ENCODE results near the gene TXNRD3. TPM values are rescaled to one million over a fixed set of nuclear protein-coding genes. Genes with fewer than 3 reads are reported as not detected.
"Not testable (repeated sequence)": the region's sequence is repeated elsewhere in the genome, so short reads cannot be mapped to it uniquely, and the experiment has no call there.

Gene TXNRD3
- total RNA-seq, 1 donor from 2014 or later, result 4.1 TPM

- no peaks in the 10 kb centered on the region for H3K27me3 ChIP-seq (ENCODE audit: low read depth)
- H3K4me1 ChIP-seq, result peaks cover 12% of the 10 kb centered on the region
- intact Hi-C loops (cut with micrococcal nuclease), result no loop called here
- DNase-seq, result no peak
- H3K36me3 ChIP-seq, result peaks cover 47% of the 10 kb centered on the region
- H3K27ac ChIP-seq (replicated peaks), result no peak overlapping the region
- no peak overlapping the region for H3K4me3 ChIP-seq
- TF ChIP-seq, protein P1, sequence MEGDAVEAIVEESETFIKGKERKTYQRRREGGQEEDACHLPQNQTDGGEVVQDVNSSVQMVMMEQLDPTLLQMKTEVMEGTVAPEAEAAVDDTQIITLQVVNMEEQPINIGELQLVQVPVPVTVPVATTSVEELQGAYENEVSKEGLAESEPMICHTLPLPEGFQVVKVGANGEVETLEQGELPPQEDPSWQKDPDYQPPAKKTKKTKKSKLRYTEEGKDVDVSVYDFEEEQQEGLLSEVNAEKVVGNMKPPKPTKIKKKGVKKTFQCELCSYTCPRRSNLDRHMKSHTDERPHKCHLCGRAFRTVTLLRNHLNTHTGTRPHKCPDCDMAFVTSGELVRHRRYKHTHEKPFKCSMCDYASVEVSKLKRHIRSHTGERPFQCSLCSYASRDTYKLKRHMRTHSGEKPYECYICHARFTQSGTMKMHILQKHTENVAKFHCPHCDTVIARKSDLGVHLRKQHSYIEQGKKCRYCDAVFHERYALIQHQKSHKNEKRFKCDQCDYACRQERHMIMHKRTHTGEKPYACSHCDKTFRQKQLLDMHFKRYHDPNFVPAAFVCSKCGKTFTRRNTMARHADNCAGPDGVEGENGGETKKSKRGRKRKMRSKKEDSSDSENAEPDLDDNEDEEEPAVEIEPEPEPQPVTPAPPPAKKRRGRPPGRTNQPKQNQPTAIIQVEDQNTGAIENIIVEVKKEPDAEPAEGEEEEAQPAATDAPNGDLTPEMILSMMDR (IDR thresholded peaks at IDR 0.05; ENCODE audit: borderline replicate concordance), result no peak
- H3K9me3 ChIP-seq (replicated peaks), result no peaks in the 10 kb centered on the region
Observed at GRCh38 chr3:126606001-126606400, 48.9 kb downstream of the TXNRD3 start.

DNA sequence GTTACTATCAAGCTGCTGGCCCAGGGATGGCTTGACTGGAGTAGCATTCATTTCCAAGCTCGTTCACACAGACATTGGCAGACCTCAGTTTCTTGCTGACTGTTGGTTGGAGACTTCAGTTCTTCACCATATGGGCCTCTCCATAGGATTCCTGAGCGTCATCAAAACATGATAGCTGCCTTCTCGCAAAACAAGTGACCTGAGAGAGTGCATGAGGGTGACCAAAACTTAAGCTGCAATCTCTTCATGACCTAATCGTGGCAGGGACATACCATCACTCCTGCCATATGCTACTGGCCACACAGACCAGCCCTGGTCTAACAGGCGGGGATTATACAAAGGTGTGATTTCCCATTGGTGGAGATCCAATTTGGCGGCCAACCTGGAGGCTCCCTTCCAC lies 50.2 kb downstream of the TXNRD3 start:
- H3K4me1 ChIP-seq, result peaks cover 12% of the 10 kb centered on the region
- H3K27ac ChIP-seq (replicated peaks), result no peak overlapping the region
- H3K36me3 ChIP-seq, result peaks cover 35% of the 10 kb centered on the region
- TF ChIP-seq, protein P1 (IDR thresholded peaks at IDR 0.05; ENCODE audit: borderline replicate concordance), result no peak
- intact Hi-C loops (cut with micrococcal nuclease), result no loop called here
- no peaks in the 10 kb centered on the region for H3K9me3 ChIP-seq (replicated peaks)
- H3K4me3 ChIP-seq, result no peak overlapping the region
- H3K27me3 ChIP-seq (ENCODE audit: low read depth), result no peaks in the 10 kb centered on the region
- DNase-seq, result no peak

DNA sequence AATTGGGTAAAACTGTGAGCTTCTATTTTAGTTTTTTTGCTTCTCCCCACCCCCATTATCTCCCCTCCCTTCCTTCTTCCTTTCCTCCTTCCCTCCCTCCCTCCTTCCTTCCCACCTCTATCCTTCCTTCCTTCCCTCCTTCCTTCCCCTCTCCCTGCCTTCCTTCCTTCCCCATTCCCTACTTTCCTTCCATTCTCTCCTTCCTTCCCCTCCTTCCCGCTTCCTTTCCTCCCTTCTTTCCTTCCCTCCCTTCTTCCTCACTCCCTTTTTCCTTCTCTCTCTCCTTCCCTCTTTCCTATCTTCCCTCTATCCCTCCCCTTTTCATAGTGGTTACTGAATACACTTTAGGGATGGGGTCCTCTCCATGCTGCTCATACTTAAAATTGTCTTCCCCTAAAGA lies 55.8 kb downstream of the TXNRD3 start:
- TF ChIP-seq, protein P1 (IDR thresholded peaks at IDR 0.05; ENCODE audit: borderline replicate concordance), result no peak
- intact Hi-C loops (cut with micrococcal nuclease), result no loop called here
- no peak for DNase-seq
- H3K27me3 ChIP-seq (ENCODE audit: low read depth), result no peaks in the 10 kb centered on the region
- H3K4me3 ChIP-seq, result no peak overlapping the region
- no peaks in the 10 kb centered on the region for H3K9me3 ChIP-seq (replicated peaks)
- no peaks in the 10 kb centered on the region for H3K4me1 ChIP-seq
- H3K27ac ChIP-seq (replicated peaks), result no peak overlapping the region
- H3K36me3 ChIP-seq, result no peaks in the 10 kb centered on the region

- H3K27ac ChIP-seq (replicated peaks); intact Hi-C loops (cut with micrococcal nuclease); H3K36me3 ChIP-seq; H3K4me1 ChIP-seq; H3K9me3 ChIP-seq (replicated peaks); H3K27me3 ChIP-seq (ENCODE audit: low read depth); H3K4me3 ChIP-seq; DNase-seq: not testable (repeated sequence)
Observed at GRCh38 chr3:126595479-126595878, 59.4 kb downstream of the TXNRD3 start.

DNA sequence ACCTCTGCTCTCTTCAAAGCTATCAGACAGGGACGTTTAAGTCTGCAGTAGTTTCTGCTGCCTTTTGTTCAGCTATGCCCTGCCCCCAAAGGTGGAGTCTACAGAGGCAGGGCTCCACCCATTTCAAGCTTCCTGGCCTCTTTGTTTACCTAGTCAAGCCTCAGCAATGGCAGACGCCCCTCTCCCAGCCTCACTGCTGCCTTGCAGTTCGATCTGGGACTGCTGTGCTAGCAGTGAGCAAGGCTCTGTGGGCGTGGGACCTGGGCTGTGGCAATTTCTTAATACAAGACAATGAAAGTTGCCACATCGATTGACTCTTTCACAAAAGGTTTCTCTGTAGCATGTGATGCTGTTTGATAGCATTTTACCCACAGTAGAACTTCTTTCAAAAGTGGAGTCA lies 63.4 kb downstream of the TXNRD3 start:
- H3K9me3 ChIP-seq (replicated peaks), result peaks cover 22% of the 10 kb centered on the region
- H3K4me1 ChIP-seq; H3K4me3 ChIP-seq; H3K27me3 ChIP-seq (ENCODE audit: low read depth); DNase-seq; H3K27ac ChIP-seq (replicated peaks); intact Hi-C loops (cut with micrococcal nuclease); H3K36me3 ChIP-seq: not testable (repeated sequence)

DNA sequence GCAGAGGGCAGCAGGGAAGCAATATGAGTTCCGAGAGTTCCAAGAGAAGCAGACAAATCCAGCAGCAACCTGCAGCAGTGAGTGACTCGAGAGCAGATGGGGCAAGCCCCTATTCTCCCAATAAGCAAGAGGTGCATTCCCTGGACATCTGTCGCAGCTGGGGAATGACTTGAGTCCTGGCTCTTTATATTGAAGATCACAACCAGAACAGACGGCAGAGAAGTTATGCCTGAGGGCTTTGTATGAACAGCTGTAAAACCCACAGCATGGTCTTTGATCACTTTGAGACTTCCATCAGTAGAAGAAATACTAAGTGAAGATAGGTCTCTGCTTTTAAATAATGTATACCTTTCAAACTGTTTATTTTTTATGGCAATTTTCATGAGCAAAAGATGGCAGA lies 72.6 kb downstream of the TXNRD3 start:
- TF ChIP-seq, protein P1 (IDR thresholded peaks at IDR 0.05; ENCODE audit: borderline replicate concordance), result no peak
- H3K4me1 ChIP-seq, result no peaks in the 10 kb centered on the region
- intact Hi-C loops (cut with micrococcal nuclease), result no loop called here

GRCh38 chr3:126581569-126581968 lies 73.4 kb downstream of the TXNRD3 start:
- intact Hi-C loops (cut with micrococcal nuclease), result no loop called here
- TF ChIP-seq, protein P1 (IDR thresholded peaks at IDR 0.05; ENCODE audit: borderline replicate concordance), result no peak
- H3K4me1 ChIP-seq, result no peaks in the 10 kb centered on the region
- no peaks in the 10 kb centered on the region for H3K36me3 ChIP-seq
- H3K27me3 ChIP-seq (ENCODE audit: low read depth), result no peaks in the 10 kb centered on the region
- no peak overlapping the region for H3K27ac ChIP-seq (replicated peaks)
- no peak overlapping the region for H3K4me3 ChIP-seq
- no peak for DNase-seq
- peaks cover 14% of the 10 kb centered on the region for H3K9me3 ChIP-seq (replicated peaks)

More for the DNA sequence above, 72.6 kb downstream of the TXNRD3 start:
- no peak overlapping the region for H3K27ac ChIP-seq (replicated peaks)
- H3K4me3 ChIP-seq, result no peak overlapping the region
- no peaks in the 10 kb centered on the region for H3K36me3 ChIP-seq
- no peak for DNase-seq
- H3K27me3 ChIP-seq (ENCODE audit: low read depth), result no peaks in the 10 kb centered on the region
- peaks cover 22% of the 10 kb centered on the region for H3K9me3 ChIP-seq (replicated peaks)

Data from left ventricle myocardium inferior (tissue), 1 donor.